HG03354 (cell line): Measurements from ENCODE around the gene RNPS1.

ENCODE experiments used
- ATAC-seq: cut with Tn5 transposase; IDR thresholded peaks from one replicate; pipeline ENCODE4 v1.9.1; 2021; ENCODE audit warnings: mild to moderate bottlenecking; ENCODE audit not compliant: unreplicated experiment, poor library complexity, severe bottlenecking

The RNPS1 gene, protein sequence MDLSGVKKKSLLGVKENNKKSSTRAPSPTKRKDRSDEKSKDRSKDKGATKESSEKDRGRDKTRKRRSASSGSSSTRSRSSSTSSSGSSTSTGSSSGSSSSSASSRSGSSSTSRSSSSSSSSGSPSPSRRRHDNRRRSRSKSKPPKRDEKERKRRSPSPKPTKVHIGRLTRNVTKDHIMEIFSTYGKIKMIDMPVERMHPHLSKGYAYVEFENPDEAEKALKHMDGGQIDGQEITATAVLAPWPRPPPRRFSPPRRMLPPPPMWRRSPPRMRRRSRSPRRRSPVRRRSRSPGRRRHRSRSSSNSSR

DNA sequence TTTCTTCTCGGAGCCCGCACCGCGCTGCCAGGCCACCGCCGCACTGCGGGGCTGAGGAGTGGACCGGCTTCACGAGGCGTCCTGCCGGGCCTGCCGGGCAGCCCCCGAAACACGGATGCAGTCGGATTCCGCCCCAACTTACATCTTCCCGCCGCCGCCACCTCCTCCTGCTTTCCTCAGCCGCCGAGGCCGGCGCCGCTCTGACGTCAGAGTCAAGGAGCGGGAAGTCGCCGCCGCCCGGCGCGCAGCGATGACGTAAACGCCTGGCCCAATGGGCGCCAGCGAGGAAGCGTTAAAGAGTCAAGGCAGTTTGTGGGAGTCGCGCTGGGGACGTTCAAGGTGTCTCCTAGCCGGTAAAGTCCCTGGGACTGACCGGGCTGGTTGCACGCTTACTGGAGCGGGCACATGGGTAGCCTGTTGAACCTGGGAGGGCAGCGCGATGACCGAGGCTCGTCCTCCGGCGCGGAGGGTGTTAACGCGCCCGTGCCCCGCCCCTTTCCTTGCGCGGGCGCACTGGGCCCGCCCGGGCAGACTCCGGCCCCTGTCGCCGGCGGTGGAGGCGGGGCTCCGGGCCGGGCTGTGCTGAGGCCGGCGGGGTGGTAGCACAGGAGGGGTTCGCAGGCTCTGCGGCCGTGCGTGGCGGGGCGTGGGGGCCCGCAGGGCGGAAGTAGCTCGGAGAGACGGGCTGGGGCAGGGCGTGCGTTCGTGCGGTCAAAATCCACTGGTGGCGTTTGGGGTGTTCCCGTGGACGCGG is at the start of gene RNPS1:
TSS of gene RNPS1 (minus strand) at position 214 of the 754 bp plus-strand sequence. CDS start 3,483 bp downstream, outside the sequence.
- peak; percentile 79 for ATAC-seq

DNA sequence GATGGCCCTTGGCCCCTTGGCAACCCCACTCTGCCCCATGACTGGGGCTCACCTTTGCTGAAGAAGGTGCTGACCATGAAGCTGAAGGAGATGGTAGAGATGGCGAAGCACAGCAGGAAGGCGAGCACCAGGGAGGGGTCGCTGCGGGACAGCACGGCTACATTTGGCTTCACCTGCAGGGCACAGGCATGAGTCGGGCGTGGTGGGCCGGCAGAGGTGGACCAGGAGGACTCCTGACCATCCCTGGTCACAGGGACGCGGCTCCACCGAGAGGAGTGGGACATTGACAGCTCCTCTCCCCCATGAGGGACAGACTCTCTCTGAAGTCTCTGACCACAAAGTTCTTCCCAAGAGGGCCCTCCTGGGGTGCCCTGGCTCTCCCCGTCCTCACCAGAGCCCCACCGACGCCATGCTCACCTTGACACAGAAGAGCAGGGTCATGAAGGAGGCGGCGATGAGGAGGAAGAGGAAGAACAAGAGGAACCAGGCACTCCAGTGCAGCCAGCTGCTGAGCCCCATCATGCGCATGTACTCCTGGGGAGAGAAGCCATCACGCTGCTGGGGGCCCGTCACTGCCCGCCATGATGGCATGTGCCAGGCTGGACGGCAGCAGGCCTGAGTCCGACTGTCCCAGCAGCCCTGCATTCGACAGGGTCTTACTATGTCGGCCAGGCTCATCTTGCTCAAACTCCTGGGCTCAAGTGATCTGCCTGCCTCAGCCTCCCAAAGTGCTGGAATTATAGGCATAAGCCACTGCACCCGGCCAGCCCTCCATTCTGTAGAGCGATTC is 49.5 kb upstream of the RNPS1 start:
- no peak for ATAC-seq

DNA sequence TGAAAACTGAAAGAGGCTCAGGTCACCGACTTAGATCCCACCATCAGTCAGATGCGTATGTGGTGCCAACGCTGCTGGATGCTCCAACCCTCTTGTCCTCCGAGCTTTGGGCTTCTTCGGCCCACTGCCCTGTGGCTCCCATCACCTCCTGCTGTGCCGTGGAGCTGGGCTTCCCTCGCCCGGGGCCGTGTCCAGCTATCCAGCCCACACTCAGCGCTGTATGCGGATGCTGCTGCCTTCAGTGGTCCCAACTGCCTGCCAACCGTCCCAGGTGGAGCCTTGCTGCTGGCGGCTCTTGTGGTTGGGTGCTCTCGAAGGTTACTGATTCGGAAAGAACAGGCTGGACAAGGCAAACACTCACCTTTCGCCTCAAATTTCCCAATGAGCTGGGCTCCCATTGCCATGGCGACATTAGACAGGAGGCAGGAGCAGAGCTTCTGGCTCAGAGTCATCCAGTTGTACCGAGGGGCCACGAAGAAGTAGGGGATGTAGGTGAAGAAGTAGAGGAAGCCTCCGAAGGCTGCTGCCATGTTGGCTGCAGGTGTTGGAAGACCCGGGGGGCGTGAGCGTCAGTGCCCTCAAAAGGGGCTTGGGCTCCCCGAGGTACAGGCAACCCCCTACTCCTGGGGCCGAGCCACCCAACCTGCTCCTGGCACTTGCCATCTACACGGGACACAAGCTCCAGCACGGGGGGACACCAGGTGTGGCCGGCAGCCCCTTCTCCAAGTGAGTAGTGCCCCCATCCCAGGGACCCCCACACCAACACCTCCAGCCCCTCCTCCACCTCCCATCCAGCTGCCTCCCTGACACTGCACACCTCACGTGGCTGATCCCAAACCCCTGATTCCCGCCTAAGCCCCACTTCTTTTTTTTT is 40.4 kb upstream of the RNPS1 start:
- no peak for ATAC-seq

DNA sequence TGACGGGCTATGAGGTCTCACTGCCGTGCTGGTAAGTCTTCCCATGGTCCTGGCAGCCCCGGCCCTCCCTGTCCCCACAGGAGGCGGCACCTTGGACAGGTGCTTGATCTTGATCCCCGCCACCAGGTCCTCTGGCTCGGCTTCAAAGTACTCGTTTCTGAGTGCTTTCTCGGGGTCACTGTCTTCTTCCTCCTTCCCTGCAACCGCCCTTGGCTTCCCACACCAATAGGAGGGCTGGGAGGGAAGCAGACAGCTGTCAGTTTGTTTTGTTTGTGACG is 31.9 kb upstream of the RNPS1 start:
- no peak for ATAC-seq

DNA sequence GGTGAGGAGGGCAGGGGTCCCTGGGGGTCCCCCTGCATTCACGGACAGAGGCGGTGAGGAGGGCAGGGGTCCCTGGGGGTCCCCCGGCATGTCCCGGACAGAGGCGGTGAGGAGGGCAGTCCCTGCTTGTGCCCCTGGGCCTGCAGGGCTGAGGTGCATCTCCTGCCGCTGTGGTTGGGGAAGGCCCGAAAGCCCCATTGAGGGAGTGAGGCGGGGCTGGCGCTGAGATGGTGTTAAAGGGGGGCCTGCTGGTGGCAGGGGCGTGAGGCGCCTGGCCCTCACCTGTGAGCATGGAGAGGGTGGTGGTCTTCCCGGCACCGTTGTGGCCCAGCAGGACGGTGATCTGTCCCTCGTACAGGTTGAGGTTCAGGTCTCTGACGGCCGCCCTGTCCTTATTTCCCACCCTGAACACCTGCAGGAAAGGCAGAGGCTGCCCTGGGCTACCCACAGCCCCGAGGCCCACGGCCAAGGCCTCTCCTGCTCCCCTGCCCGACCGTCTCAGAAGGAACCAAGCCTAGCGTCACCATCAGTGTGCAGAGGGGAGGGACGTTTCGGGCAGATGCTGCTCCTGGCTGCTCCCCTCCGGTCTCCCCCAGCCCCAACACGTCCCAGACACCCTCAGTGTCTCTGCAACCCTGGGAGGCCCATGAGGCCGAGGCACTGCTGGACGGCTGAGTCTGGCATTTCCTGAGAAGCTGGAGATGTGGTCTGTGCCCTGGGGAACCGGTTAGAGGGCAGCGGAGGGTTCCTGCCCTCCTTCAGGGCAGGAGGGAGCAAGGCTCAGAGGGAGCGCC is 31.4 kb upstream of the RNPS1 start:
- ATAC-seq = no peak

DNA sequence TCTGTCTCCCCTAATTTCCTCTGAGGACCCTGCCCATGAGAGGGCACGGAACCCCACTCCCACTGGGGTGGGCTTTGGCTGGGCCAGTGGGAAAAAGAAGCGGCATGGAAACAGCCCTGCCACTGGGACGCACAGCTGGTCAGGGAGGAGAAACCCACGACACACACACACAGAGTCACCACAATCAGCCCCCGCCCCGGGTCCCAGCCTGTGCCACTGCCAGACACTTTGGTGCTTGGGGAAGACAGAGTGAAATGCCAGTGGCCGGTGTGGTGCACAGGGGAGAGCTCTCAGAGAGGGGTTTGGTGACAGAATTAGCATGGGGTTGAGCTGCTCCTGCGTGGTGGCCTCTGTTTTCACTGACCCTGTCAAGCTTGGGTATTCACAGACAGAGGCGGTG is 30.7 kb upstream of the RNPS1 start:
- ATAC-seq = no peak

DNA sequence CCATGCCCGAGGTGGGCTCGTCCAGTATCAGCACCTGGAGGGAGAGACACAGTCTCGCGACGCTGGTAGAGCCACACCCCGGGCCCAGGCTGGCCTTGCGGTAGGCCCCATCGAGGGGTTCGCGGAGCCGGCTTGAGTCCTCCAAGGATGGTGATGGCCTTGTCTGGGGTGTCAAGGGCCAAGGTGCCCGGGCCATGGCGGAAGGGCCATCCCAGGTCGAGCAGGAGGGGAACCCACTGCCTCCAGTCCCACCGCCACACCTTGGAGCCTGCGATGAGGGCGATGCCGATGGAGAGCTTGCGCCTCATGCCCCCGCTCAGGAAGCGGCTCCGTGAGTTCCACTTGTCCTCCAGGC is 29.6 kb upstream of the RNPS1 start:
- no peak for ATAC-seq

DNA sequence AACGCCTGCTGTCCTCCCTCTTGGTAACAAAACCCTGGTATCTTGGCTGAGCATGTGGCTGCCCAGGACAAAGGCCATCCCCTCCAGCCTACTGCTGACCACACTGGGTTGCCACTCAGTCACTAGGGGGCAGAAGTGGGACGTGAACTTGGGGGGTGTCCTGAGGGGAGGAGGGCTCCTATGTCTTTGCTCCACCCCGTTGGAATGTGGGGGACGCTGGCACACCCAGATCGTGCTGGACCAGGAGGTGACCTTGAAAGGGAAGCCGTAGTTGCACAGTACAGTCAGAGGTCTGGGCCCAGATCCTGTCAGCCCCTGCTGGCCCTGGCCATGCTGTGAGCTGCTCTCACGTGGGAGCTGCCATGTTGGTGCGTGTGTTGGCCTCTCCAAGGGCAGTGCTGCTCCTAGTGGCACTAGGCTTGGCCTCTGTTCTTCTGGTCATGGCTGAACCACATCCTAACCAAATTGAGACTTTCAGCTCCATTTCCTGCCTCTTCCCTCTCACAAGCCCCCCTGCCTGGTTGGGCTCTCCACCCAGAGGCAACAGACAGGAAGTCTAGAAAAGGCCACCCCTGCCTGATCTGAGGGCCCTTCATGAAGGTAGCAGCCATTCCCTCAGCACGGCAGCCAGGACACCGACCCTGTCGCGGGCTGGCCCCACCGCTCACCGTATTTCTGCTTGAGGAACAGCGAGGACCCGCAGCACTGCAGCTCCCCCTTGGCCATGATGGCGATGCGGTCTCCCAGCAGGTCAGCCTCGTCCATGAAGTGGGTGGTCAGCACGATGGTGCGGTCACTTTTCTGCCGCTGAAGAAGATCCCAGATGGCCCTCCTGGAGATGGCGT is 29.0 kb upstream of the RNPS1 start:
- ATAC-seq = no peak

DNA sequence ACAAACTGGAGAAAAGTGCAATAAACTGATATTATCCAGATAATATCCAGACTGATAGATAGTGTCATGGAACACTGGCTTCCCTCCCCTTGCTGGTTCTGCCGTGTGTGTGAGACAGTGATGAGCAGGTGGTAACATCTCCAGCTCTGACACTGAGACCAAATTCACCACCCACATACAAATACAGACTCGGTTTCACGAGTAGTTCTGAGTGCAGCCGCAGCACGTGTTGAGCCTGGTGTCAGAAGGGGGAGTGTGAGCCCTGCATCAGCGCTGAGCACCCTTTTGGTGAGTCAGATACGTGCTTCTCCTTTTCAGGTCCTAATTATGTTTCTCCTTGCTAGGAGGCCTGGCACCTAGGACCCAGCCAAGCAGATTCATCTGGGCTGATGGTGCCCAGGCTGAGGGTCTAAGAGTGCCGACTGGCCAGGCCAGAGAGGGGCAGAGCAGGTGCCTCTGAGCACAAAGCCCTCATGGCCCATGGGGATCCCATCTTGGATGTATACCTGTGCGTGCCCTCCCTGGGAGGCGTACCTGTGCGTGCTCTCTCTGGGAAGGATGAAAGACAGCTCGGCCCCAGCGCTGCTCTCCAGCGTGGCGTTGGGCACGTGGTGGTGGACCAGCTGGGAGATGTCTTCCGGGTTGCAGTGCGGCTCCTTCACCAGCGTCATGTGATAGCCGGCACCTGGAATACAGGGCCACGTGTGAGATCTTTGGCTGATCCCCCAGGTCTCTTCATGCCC is 27.3 kb upstream of the RNPS1 start:
- ATAC-seq = no peak

DNA sequence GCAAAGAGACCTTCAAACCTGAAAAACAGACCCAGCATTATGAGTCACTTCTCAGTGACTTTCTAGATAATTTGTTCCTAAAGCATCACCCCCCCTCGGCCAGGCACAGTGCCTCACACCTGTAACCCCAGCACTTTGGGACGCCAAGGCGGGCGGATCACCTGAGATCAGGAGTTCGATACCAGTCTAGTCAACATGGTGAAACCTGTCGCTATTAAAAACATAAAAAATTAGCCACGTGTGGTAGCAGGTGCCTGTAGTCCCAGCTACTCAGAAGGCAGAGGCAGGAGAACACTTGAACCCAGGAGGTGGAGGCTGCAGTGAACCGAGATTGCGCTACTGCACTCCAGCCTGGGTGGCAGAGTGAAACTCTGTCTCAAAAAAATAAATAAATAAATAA is 24.3 kb upstream of the RNPS1 start:
- no peak for ATAC-seq

DNA sequence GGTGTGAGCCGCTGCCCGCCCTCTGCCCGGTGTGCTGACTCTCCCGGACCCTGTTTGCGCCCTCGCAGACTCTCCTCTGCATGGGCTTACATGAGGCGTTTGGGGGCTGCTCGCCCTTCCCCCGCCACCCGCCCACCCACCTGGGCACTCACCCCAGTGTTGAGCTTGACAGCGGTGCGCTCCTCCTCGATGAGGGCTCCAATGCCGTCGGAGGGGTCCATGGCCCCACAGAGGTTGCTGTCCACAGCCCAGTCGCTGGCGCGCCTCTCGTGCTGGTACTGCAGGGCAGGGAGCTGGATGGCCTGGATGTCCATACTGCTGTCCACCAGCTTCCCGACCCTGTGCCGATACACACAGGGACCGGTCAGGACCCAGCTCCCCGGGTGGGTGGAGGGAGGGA is 21.4 kb upstream of the RNPS1 start:
- ATAC-seq = no peak

DNA sequence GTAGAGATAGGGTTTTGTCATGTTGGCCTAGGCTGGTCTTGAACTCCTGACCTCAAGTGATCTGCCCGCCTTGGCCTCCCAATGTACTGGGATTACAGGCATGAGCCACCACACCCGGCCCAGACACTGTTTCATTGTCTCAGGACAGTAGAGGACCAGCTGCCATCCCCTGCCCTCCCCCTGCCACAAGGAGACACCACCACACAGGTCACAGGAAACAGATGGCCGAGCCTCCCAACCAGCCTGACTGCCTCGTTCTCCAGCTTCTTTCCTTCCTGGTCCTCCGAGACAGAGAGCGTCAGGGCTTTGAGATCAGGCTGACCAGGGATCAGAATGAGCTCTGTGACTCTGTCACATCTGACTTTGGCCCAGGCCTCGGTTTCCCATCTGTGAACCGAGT is 20.8 kb upstream of the RNPS1 start:
- no peak for ATAC-seq

DNA sequence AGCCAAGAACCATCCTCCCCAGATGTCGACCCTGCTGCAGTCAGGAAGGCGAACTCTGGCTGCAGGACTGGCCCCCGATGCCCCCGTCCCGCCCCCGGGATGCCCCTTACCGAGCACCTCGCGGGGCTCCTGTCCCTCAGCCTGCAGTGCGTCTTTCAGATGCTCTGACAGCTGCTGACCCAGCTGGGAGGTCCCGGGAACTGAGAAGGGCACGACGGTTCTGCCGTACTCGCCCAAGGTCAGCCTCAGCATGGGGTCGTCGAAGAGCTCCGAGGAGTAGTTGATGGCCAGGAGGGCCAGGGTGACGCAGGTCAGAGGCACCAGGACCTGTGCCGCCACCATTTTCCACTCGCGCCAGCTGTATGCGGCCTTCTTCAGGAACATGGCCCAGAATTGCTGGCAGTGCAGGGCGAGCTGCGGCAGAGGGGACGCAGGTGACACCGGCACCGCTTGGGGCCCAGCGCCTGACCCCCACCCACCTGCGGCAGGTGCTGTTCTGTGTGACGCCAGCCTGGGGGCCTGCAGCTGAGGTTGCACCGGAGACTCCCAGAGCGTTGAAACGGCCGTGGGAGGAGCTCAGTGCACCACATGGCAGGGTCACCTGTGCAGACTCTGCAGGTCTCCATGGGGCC is 20.1 kb upstream of the RNPS1 start:
- ATAC-seq = no peak

DNA sequence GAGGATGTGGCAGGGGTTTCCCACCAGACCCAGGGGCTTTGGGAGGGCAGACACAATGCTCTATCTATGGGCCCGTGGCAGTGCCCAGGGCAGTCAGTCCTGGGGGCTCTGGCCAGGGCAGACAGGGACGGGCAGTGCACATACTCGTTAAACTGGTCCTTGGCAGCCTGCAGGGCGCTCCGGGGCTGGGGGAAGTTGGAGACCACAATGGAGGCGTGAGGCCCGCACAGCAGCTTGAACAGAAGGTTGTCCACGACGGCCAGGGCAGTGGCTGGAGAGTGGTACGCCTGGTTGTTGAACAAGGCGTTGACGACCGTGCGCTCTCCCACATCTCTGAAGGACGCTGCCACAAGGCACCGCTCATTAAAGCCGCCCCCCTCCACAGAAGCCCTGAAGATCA is 18.6 kb upstream of the RNPS1 start:
- no peak for ATAC-seq

DNA sequence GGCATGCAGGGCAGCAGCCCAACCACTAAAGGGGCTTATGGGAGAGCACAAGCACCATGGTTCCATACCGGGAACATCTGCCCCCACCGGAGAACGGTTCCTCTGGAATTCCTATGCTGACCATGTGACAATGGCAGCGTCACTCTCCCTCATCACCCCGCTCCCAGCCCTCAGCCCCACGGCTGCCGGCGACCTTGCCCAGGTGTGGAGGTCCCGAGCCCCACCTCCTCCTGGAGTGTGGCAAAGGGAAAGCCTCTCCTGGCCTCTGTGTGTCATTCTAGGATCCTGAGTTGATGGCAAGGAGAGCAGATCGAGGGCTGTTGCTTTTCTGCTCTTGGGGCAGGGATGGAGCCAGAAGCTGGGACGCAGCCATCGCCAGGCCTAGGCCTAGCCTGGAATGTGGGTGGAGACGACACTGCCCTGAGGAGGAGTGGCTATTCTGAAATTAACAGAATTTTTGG is 17.8 kb upstream of the RNPS1 start:
- ATAC-seq = no peak

DNA sequence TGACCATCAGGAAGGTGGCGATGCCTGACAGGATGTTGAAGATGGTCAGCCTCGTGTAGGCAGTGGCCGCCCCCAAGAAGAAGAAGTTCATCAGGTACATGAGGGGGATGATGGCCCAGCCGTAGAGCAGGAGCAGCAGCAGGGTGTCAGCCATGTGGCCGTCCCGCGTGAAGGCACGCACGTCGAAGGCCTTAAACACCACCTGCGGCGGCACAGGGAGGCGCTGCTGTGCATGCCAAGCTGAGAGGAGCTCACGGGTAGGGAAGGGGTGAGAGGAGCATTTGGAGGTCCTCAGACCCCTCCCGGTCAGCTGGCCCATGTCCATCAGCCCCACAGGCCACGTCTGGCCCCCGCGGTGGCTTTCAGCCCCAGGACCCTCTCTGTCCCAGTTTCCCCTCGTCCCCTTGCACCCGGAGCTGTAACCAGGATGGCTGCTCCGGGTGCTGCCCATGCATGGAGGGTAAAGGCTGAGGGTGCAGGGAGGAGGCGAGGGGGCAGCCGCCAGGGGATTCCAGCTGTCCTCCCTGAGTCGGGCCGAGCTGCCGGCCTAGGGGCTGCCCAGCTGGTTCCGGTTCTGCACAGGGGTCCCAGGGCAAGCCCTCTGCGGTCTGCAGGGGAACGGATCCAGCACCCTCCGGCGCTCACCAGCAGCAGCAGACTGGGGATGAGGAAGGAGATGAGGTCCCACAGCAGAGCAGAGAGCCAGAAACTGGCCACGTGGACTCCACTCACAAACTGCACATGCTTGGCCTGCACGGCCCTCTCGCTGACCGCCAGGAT is 17.1 kb upstream of the RNPS1 start:
- no peak for ATAC-seq
